Kasumi-1 (cell line): ENCODE measurements around the gene P2RX3.

ENCODE experiments used
- DNase-seq, 2 experiments: peaks; one replicate each; lab custom pipeline; 2025; lab: John Stamatoyannopoulos, UW

Gene P2RX3

DNA sequence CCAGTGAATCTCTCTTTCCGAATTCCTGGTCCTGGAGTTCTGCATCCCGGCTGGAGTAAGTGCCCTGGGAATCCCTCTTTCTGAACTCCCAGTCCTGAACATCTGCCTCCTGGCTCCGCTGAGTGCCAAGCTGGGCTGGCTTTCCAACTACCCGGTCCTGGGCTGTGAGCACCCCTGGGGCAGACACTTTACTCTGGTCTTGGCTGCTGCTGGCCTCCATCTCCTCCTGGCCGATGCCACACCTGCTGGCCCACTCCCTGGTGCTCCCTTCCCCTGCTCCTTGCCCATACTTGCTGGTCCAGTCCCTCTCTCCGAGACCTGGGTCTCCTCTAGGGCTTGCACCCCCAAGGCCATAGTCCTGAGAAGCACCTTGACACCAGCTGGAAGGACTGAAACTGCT, 28.1 kb upstream of the P2RX3 start:
- DNase-seq: no peak

- DNase-seq: no peak
These were observed 27.5 kb upstream of the P2RX3 start for GRCh38 chr11:57310630-57311086.

DNA sequence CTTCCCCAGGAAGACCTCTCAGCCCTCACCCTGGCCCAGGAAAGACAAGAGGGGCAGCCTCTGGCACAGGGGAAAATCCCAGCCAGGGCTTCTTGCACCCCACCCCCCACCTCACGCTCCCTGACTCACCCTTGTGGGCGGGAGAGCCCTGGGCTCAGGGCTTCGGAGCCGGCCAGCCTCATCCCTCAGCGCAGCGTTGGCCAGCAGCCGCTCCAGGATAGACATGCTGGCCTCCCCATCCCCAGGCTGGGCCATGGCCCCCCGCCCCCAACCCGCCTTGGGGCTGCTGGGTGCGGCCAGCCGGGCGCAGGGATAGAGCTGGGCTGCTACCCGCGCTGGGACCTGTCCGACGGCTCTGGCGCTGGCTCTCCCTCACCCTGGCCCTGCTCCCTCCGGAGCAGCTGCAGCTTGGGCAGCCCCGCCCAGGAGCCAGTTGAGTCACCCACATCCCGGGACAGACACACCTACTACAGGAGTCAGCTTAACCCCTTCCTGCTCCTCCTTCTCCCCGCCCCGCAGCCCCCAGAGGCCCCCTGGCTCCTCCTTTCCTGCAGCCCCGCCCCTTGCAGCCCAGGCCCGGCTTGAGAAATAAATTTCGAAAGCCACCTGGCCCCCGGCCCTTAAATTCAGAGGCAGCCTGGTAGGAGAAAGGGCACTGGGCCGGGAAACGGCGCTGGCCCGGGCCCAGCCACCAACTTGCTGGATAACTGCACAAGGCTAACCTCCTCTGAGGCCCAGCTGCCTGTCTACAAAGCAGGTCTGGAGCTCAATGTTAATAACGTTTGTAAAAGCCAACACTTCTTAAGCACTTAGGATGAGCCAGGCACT, 26.8 kb upstream of the P2RX3 start:
- DNase-seq: peak; percentile 66 to 76

DNA sequence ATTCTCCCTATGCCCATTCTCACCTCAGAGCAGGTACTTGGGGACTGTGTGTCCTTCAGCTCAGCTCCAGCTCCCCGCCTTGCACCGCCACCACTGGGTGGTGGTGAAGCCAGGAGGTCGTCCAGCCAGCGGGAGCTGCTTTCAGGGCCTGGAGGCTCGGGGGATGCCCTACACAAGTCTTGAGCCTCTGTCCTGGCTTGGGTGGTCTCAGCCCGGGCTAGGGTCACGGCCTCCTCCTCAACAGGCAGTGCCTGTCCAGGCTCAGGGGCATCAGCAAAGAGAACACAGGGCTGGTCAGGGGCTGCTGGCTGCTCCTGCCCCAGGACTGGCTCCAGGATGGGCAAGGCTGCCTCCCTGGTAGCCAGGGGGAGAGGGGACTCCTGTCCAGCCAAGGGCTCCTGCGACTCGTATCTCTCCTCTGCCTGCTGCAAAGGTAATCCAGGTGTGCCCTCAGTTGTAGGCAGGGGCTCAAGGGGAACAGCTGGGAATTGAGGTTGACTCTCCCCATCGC, 25.6 kb upstream of the P2RX3 start:
- DNase-seq: no peak

DNA sequence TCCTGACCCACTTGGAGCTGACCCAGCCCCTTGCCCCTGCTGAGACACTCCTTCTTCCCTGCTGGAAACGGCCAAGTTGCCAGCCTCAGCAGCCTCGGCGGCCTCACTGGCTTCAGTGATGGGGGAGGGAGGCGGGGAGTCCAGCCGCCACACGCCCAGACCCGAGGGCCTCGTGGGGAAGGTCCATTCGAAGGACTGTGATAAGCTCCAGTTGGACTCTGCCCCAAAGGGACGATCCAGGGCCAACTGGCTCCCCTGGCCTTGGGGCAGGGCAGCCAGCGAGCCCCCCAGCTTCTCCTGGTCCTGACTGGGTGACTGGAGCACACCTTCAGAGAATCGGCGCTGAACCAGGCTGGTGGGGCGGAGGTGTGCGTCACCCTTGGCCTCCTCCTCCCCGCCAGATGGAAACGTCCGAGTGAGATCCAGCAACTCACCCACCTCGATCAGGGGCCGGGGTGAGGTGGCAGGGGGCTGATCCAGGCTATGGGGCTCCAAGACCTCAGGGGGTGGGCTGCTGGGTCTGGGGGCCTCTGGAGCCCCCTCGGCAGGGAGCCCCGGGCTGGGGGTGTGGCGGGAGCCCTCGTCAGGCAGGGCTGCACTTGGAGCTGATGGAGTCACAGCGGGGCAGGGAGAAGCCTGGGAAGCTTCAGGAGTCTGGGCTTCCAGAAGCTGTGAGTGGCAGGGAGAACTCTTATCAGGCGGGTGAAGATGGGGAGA, 24.9 kb upstream of the P2RX3 start:
- no peak for DNase-seq

DNA sequence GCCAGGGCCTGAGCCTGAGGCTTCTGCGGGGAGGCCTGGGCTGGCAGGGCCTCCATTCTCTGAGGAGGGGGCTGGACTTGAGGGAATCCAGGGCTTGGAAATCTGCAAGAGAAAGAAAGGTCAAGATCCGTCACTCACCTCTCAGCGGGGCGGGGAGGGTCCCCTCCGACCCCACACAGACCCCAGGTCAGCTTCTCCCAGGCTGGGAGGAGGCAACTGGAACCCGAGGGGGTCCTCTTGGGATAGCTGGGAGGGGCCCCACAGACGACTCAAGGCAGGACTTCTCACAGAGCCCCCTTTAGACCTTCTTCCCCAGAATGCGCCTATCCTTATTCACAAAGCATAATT, 24.4 kb upstream of the P2RX3 start:
- DNase-seq: no peak

DNA sequence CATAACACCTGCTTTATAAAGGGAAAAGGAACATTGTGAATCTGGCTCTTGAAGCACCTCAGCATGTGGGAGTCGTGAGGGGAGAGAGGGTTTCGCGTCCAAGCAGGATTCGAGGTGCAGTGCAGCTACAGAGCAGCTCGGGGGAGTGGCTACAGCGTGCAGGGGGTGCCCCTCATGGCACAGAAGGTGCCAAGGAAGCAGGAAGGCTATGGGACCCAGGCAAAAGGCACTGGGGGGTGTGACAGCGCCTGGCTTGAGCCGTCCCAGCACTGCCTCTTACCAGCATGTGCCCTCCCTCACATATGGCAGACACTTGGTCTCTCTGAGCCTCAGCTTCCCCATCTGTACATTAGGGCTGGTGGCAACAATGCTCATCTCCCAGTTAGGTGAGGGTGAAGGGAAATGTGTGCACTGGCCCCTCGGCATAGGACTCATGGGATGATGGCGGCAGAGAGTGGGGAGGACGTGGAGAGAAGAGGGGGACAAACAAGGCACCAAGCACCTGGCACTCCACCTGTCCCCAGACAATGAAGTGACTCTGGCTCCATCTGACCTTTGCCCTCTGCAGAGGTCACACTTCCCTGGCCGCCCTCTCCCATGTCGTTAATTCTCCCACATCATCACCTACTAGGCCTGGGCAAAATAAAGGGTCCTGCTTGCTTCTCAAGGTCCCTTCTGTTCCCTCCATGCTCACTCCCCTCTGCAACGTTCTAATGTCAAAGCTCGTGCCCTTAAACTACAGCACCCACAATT, 23.8 kb upstream of the P2RX3 start:
- no peak for DNase-seq

DNA sequence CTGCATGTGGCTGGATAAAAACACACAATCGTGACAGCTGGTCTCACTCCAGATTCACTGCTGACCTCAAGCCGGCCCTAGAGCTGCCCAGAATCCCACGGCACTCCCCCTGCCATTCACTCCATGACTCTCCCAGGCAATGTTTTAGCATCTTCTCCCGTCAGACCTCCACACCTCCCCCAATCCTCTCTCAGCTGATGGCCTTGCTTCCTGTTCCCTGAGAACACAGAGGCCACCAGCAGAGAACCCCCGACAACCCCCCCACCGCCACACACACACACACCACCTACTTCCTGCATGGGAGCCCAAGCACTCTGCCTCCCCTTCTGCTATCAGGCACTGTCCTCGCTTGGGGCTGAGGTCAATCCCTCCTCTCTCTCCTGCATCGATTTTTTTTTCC, 22.7 kb upstream of the P2RX3 start:
- peak; percentile 77 to 83 for DNase-seq

- no peak for DNase-seq
These were observed 22.1 kb upstream of the P2RX3 start for GRCh38 chr11:57316017-57316416.

DNA sequence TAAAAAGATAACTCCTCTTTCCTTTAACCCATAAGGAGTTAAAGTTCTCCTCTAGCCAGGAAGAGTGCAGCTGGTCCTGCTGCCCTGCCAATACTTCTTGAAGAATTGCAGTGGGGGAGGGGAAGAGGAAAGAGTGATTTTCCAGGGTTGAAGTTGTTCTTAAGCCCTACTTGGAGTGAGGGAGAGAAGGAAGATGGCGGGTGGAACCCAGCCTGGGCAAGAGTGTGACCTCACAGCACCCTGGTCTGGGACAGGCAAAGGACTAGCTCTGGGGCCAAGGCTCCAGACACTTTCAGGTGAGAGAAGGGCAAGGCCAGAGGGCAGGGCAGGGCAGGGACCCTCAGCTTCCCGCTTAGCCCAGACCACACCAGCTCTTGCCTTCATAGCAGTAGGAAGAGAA, 20.0 kb upstream of the P2RX3 start:
- no peak for DNase-seq

DNA sequence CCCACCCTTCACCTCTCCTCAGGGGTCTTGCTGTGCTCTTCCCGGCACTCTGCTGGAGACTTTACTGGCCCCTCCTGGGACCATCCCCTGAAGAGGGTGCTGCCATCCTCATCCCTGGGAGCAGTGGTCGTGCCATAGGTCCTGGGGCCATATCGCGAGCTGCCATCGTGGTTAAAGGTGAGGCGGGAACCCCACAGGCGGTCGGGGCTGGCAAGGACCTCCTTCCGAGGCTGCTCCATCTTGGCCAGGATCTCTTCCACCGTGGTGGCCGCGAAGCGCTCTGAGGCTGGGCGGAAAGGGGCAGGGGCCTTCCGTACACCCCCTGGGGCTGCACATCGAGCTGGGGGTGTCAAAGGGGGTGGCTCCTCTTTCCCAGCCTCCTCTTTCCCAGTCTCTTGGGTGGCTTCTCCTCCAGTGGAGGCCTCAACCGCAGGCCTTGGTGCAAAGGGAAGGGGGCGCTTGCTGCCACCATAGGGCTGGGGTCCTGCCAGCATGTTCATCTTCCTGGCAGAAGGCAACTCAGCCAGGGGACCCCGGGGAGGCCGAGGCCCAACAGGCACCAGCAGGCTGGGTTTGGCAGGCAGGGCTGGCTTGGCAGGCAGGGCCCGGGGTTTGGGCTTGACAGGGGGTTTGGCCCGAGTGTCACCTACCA, 18.0 kb upstream of the P2RX3 start:
- DNase-seq: no peak

DNA sequence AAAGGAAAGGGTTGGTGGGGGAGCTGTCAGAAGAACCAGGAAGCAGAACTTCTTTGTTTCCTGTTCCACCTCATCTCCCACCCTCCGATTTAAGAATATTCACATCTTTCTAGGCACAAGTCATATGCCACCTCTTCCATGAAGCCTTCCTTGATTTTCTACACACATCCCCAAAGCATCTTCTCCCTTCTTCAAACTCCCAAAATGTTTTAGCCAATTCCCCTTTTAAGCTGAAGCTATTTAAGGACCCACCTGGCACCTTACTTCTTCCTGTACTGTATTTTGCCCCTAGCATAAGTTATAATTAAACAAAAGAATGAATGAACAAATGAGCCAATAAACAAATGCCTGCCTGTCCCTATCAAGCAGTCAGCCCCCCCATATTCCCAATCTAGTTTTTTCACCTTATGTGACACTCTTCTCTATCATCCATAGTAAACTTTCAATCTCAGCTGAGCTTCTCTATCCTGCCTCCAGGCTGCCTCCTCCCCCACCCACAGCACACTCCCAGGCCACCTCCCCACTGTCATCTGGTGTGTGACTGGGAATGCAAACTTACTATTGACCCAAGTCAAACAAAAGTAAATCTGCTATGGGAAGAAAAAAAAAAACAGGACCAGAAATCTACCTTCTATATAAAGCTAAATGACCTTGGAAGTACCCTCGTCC, 17.3 kb upstream of the P2RX3 start:
- no peak for DNase-seq

DNA sequence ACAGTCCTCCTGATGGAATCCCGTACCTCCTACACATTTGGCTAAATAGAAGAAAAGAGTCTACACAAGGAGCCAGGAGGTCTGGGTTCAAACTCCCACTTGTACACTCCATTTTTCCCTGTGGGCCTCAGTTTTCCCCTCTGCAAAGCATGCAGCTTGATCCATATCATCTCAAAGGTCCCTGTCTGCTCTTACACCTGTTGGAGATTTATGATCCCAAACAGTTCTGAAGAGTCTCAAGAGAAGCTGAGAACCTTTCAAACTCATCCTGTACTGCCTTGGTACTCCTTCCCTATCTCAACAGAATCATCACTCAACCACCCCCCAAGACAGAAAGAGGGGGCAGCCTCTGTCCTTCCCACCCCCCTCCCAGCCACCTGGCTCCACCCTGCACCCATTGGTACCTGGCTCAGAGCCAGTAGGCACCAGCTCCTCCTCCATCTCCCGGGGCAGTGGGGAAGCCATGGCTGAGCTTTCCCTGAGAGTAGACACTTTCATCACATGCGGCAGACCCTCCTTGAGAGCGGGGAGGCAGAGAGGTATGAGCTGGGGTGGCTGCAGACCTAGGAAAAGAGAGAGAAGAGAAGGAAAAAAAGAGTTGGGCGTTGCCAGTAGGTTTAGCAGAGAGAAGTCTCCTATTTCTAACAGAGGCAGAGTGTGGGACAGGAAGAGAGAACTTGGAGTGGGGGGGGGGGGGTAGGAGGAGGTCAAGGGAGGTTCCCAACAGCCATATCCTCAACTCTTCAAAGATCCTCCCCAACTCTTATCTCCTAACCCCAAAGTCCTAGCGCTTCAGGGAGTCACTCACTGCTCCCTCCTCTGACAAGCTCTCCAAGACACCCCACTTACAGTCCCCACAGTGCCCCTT, 16.5 kb upstream of the P2RX3 start:
- DNase-seq: peak in 1 of 2 experiments; percentile 26

DNA sequence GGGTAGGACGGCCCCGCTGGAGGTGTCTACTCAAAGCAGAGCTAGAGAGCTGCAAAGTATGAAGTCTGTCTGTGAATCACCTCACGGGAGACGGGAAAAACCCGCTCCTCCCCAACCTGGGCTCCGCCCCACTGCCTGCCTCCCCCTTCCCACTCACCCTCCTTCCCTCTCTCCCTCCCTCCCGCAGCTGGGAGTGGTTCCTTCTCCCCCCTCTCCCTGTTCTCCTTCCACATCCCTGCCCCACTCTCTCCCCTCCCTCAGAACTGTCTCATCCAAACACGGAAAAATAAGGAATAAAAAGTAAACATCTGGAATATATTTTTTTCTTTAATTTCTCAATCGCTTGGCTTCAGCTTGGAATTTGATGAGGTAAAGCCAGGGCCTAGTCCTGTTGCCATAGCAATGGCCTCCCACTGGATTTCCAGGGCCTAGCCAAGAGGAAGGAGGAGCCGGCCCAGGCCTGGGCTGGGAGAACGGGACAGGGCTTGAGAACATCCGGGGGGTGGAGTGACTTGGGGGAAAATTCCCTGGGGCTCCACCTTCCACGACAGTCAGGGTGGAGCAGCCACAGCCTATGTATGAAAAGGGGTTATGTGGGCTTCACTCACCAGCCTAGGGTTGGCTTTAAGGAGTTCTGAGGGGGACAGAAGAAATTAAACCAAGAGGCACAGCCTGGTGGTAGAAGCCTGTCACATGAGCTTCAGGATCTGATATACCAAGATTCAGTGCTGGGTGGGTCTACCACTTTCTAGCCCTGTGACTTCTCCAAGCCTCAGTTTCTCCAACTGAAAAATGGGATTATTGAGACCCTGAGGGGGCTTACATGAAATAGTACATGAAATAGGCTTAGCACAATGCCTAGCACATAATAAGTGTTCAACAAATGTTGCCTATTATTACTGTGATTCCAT, 15.6 kb upstream of the P2RX3 start:
- DNase-seq: no peak

DNA sequence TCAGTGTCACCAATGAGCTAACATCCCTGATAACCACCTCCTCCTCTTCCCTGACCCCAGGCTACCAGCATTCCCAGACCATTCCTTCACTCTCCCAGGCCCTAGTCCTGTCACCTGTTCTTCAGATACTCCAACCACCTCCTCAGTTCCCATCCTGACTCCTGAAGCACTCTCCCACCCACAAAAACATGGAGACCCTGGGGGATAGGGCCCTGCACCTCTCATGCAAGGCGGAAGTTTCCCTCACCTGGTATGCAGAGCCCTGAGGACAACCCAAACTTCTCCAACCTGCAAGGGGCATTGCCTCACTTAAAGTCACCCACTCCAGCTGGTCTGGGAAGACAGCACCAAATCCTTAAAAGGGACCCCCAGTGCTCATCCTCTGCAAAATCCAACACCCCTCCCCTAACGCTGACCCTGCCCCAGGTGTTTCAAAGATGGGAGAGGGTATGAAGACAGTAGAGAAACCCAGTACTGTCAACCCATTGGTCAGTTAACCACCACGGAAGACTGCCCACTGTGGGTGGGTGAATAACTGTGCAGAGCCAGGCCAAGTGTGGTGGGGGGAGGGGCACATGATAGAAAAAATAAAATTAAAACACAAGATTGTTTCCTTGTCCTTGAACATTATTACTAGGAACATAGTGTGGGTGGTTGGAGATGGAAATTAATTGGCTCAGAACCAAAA, 14.8 kb upstream of the P2RX3 start:
- no peak for DNase-seq

DNA sequence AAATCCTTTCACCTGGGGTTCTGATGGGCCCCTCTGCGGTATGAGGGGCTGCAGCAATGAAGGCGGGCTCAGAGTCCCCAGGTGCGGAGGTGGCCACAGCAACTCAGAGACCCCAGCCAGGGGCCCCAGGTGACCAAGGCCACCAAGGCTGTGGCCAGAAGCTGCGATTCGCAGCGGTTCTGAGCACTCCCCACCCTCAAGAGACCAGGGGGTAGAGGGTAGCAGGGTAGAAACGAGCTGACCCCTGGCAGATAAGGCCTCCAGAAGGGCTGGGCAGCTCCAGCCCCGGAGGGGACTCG, 14.3 kb upstream of the P2RX3 start:
- no peak for DNase-seq

- peak in 1 of 2 experiments; percentile 38 for DNase-seq
These were observed 13.8 kb upstream of the P2RX3 start for GRCh38 chr11:57324154-57324885.
